Fibroblast of skin of scalp (primary cell): ENCODE results near the gene OR3A2. TPM values are rescaled to one million over a fixed set of nuclear protein-coding genes. Genes with fewer than 3 reads are reported as not detected.
"Not testable (repeated sequence)": the region's sequence is repeated elsewhere in the genome, so short reads cannot be mapped to it uniquely, and the experiment has no call there.

Experiments
- DNase-seq: peaks from one replicate; pipeline ENCODE4 v3.0.0-alpha.2; 2013
- polyA plus RNA-seq, 2 experiments: library from polyadenylated mRNA; unstranded; fragments of 120-200 nt; gene quantifications; one replicate each; pipeline ENCODE4 v1.2.1, GENCODE V29; 2013; ENCODE audit not compliant: insufficient read length in 2 of 2

The OR3A2 gene
- polyA plus RNA-seq (2013, experiment 1 of 2; ENCODE audit: insufficient read length): 0.77 TPM
- polyA plus RNA-seq (2013, experiment 2 of 2; ENCODE audit: insufficient read length): 1.2 TPM

DNA sequence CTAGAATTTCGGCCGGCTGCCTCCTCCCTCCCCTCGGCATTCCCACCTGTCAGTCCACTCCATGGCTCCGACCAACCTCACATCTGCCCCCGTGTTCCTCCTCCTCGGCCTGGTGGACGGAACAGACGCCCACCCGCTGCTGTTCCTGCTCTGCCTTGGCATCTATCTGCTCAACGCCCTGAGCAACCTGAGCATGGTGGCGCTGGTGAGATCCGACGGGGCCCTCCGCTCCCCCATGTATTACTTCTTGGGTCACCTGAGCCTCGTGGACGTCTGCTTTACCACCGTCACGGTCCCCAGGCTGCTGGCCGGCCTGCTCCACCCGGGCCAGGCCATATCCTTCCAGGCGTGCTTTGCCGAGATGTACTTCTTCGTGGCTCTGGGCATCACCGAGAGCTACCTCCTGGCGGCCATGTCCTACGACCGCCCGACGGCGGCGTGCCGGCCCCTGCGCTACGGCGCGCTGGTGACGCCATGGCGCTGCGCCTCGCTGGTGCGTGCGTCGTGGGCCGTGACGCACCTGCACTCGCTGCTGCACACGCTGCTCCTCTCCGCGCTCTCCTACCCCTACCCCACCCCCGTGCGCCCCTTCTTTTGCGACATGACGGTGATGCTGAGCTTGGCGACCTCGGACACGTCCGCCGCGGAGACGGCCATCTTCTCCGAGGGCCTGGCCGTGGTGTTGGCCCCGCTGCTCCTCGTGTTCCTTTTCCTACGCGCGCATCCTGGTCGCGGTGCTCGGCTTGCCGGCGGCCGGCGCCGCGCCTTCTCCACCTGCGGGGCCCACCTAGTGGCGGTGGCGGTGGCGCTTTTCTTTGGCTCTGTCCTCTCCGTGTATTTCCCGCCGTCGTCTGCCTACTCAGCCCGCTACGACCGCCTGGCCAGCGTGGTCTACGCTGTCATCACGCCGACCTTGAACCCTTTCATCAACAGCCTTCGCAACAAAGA lies at the start of gene OR3A2:
TSS of gene OR3A2 (minus strand) at position 440 of the 948 bp plus-strand sequence.
- DNase-seq: peak; percentile 35

DNA sequence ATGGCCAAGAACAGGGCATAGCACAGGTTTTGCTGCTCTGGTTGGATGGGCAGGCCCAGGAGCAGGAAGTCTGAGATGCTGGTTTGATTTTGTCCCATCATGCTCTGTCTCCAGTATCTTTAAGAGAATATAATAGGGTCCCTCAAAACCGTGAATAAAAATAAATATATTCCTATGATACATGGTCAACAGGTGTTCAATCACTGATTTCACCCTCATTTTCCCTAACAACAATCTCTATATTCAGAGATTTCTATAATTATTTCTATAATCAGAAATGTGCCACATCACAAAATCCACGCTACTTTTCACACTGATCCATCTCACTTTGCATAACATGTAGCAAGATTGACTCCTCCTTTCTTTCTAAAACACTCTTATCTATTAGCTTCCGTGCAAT lies 47.6 kb upstream of the OR3A2 start, which contains the start of gene OR1E2:
TSS of gene OR1E2 (minus strand) at position 101 of the 400 bp plus-strand sequence. CDS start at position 101, 0 bp downstream.
- DNase-seq: no peak

DNA sequence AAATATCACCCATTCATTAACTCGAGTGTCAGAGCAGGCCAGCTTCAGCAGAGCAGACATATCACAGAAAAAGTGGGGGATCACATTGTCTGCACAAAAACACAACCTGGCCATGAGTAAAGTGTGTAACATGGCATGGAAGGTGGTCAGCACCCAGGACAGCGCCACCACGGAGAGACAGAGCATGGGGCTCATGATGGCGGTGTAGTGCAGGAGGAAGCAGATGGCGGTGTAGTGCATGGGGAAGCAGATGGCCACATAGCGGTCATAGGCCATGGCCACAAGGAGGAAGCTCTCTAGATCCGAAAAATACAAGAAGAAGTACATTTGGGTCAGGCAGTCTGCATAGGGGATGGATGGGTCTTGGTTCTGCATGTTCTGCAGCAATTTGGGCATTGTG lies 47.1 kb upstream of the OR3A2 start:
- DNase-seq: not testable (repeated sequence)

DNA sequence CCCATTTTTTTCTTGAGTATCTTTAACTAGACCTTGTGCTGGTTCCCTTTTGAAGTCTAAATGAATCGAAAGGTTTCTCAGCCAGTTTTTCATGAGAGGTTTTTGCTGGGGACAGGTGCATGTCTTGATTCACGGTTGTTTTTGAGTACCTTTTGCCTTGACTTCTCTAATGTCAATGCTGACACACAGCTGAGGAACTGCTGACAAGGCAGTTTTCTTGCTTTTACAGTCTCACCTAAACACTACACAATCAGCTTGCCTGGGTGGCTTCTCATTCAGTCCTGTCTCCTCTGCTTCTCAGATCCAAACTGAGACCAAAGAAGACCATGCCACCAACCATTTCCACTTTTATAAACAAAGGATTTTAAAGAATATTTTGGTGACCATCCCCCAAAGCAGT lies 32.1 kb upstream of the OR3A2 start:
- no peak for DNase-seq

DNA sequence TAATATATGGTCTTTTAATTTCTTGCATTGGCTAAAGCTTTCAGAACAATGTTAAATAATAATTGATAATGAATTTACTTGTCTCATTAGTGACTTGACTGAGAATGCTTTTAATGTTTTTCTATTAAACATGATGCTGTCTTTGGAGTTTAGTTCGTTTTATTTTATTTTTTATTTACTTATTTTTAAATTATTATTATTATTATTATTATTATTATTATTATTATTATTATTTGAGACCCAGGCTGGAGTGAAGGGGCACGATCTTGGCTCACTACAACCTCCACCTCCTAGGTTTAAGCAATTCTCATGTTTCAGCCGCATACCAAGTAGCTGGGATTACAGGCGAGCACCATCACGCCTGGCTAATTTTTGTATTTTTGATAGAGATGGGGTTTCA lies 29.5 kb upstream of the OR3A2 start:
- no peak for DNase-seq

DNA sequence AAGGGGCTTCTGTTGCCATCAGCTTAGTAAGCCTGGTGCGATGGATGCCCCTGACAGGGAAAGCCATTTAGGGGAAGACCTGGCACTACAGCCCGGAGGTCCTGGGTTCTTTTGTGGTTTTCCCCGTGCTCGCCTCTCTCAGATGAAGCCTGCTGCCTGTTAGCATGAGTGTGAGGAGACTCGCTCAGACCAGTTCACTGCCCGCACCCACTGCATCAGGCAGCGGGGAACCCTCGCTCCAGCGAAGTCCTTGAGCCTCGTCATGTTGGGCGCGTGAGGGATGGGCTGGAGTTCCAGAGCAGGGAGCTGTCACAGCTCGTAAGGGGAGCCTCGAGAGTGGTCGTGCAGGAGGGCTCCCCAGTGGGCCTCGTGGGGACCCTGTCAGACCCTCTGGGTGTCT lies 26.1 kb upstream of the OR3A2 start:
- not testable (repeated sequence) for DNase-seq

DNA sequence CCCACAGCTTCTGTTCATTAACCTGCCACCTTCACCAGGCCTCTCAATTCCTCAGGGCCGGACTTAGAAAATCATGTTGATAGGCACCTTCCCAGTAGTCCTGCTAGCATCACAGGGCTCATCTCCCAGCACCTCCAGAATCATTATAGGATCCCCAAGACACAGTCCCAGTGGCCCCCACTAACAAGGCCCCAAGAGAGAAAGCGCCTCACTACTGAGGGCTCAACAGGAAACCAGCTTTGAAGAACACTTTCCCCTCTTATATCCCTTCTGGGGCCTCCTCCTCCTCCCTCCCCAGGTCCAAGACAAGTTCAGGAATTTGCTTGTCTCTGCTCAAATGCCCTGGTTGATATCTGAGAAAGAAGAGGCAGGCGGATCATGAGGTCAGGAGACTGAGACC lies 25.0 kb upstream of the OR3A2 start, which contains the start of gene OR3A3:
TSS of gene OR3A3 (plus strand) at position 301 of the 400 bp plus-strand sequence.
- DNase-seq: no peak

DNA sequence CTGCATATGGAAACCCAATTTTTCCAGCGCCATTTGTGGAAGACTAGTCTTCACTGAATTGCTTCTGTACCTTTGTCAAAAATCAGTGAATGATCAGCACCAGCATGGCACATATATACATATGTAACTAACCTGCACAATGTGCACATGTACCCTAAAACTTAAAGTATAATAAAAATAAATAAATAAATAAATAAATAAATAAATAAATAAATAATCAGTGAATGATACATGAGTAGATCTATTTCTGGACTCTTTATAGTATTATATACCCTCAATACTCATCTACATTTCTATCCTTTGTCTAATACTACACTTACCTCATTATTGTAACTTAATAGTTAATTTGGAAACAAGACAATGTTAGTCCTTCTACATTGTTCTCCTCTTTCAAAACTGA lies 17.7 kb upstream of the OR3A2 start:
- not testable (repeated sequence) for DNase-seq

DNA sequence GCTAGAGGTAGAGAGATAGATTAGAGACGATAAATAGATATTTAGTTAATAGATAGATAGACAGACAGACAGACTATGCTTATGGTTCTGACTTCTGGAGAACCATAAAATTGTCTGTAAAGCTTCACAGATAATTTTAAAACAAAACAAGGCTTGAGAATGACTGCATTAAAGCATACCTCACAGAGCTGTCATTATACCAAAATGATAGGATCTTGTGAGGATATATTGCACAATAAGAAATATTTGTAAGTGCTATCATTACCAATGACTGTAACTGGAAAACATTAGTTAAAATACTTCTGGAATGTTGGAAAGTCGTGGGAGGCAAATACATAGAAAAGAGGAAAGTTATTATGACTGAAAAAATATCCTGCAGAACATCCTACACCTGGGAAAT lies 15.7 kb upstream of the OR3A2 start:
- no peak for DNase-seq

DNA sequence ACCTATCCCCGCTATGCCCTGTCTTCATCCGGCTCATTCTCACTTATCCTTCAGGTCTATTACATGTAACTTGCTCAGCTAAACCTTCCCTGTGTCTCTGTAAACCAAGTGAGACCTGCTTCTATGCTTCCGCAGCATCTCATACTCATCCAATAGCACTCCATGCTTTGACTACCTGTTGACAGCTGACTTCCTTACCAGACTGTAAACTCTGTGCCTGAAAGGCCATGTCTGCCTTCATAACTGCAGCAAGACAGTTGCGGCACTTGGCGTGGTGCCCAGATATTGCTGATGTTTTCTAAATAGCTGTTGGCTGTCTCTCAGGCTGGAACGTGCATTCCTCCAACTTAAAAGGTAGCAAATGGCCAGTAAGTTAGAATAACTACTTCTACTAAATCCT lies 13.9 kb upstream of the OR3A2 start:
- DNase-seq: no peak

DNA sequence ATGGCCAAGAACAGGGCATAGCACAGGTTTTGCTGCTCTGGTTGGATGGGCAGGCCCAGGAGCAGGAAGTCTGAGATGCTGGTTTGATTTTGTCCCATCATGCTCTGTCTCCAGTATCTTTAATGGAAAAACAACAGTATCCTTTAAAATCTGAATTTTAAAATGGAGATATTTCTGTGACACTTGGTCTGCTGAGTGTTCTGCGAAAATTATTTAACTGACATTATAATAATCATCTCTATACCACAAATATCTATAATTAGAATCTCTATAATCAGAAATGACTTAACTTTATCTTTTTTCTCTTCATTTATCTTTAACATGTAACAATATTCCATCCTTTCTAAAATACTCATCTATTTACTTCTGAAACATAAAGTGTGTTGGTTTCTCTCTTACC lies 12.2 kb upstream of the OR3A2 start, which contains the start of gene OR1E1:
TSS of gene OR1E1 (minus strand) at position 101 of the 400 bp plus-strand sequence. CDS start at position 101, 0 bp downstream.
- DNase-seq: no peak

DNA sequence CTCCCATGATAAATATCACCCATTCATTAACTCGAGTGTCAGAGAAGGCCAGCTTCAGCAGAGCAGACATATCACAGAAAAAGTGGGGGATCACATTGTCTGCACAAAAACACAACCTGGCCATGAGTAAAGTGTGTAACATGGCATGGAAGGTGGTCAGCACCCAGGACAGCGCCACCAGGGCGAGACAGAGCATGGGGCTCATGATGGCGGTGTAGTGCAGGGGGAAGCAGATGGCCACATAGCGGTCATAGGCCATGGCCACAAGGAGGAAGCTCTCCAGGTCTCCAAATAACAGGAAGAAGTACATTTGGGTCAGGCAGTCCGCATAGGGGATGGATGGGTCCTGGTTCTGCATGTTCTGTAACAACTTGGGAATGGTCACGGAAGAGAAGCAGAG lies 11.7 kb upstream of the OR3A2 start:
- not testable (repeated sequence) for DNase-seq

DNA sequence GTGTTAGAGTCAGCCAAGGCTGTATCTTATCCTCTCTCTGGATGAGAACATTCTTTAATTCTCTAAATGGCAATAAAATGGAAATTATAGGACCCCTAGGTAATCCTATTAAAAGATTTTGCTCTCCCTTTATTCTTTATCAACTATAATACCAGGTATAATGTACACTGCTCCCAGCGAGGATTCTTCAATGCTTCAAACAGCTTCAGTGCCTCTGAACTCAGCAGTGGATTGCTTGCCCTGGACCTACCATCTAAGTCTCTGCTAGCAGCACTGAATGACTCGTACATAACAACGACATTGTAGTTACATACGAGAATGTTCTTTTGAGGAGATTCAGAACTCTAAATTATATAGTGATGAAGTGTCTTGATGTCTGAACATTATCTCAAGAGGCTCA lies 3.7 kb upstream of the OR3A2 start:
- DNase-seq: no peak

DNA sequence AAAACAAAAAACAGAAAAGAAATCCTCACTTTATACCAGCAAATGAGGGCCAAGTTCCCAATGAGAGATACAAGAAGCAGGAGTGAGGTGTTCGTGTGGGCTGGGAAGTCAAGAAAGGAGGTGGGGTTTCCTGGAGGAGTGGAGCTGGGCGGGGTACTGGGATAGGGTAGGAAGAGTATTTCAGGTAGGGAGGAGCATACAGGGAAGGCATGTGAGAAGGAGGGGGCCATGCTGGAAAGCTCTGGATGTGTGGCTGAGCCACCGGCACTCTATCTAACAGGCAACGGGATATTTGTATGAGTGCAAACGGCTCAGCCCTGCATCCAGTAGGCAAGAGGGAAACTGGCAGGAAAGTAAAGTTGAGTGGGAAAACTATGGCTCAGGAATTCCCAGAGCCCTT lies 4.2 kb downstream of the OR3A2 start:
- no peak for DNase-seq

DNA sequence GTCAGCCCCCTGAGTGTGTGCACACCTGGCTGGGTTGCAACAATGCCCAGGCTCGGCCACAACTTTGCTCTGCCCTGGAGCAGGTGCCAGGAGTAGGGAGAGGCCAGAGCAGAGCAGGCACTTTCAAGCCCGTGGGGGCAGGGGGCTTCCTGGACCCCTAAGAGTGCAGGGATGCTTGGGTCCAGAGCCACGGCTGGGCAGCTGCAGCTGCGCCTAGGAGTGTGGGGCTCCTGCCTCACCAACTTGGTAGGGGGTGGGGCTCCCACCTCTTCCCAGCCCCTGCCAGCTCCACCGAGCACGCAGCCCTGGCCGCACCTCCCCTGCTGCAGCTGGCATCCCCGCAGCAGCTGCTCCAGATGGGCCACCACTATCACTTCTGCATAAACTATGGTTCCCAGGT lies 7.8 kb downstream of the OR3A2 start:
- no peak for DNase-seq

DNA sequence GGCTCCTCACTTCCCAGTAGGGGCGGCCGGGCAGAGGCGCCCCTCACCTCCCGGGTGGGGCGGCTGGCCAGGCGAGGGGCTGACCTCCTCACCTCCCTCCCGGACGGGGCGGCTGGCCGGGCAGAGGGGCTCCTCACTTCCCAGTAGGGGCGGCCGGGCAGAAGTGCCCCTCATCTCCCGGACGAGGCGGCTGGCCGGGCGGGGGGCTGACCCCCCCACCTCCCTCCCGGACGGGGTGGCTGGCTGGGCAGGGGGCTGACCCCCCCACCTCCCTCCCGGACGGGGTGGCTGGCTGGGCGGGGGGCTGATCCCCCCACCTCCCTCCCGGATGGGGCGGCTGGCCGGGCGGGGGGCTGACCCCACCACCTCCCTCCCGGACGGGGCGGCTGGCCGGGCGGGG lies 14.9 kb downstream of the OR3A2 start:
- not testable (repeated sequence) for DNase-seq

DNA sequence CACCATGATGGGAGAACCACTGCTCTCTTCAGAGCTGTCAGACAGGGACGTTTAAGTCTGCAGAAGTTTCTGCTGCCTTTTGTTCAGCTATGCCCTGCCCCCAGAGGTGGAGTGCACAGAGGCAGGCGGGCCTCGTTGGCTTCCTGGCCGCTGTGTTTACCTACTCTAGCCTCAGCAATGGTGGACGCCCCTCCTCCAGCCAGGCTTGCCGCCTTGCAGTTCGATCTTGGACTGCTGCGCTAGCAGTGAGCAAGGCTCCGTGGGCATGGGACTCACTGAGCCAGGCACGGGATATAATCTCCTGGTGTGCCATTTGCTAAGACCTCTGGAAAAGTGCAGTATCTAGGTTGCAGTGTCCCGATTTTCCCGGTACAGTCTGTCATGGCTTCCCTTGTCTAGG lies 43.3 kb downstream of the OR3A2 start:
- DNase-seq: not testable (repeated sequence)

DNA sequence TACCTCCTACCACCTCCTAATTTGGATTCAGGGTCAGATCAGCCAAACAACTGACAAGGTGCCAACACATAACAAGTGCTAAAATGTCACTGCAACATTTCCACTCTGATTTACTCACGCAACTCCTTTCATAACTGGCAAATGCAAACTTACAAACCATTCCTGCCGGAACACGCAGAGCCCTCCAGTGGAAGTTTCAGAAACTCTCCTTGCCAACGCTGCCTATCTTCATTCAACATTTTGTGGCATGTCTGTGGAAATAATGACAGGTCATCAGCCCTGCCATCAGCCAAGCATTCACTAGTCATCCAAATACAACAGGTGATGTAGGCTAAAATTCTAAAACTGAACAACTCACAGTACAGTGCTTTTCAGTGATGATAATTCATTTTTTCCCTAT lies 50.2 kb downstream of the OR3A2 start:
- DNase-seq: no peak

DNA sequence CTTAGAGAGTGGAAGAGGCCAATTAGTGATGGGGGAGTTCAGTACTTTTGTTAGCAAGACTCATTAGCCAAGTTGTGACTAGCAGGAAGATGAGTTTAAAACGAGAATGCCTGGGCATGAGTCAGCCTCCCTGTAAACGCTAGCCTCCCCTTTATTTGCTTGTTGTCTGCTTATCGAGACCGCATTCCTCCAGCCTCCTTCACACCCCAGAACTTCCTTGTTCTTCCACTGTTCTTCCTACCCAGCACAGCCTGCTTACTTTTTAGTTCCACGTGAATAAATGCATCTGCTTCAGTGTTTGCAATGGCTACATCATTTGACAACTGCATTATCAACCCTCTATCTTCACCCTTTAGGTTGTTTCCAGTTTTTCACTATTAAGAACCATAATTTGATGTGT lies 67.8 kb downstream of the OR3A2 start:
- no peak for DNase-seq

DNA sequence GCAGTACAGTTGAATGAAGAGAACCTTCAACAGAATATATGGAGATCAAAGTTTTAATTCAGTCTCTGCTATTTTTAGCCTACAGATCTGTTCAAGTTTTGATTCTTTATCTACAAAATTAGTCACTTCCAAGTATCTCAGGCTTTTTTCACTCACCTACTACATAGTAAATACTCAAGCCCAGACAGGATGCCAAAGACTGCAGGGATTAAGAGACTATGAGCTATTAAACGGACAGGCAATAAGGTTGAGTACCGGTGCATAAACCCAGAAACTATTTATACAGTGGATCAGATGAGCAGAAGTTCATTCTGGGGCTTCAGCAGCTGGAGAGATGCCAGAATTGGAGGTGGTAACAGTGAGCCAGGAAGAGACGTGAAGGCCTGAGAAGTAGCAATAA lies 69.3 kb downstream of the OR3A2 start:
- DNase-seq: no peak

DNA sequence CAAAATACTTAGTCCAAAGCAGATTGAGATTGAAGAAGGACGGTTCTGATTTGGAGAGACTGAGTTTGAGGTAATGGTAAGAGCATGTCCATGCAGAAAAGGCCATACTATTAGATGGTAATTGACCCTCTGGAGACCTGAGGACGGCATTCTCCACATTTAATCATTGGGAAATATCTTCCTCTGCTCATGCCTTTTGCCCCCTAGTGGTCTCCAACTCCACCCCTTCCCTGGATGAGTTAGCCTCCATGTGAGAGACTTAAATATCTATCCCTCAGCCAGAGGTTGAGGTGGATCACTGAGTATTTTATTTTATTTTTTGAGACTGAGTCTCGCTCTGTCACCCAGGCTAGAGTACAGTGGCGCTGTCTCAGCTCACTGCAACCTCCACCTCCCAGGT lies 77.5 kb downstream of the OR3A2 start:
- DNase-seq: no peak

DNA sequence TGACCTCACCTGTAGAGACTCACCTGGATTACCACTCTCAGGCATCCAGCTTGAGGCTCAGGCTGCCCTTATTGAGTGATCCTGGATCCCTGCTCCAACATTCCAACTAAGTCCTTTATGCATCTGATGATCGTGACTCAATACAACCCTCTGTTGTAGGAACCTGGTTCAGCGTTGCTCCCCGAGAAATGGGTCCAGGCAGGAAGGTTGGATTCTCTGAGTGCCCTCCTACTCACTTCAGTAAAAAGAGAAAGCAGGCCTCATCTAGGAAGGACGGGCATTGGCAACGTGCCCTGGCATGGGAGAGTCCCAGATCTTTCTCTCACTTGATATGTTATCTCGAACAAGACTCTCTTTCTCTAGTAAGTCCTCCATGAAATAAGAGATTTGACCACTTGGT lies 87.8 kb downstream of the OR3A2 start, which contains the start of gene OR3A1:
TSS of gene OR3A1 (minus strand) at position 101 of the 400 bp plus-strand sequence. CDS start 5,778 bp downstream, outside the sequence.
- DNase-seq: no peak

DNA sequence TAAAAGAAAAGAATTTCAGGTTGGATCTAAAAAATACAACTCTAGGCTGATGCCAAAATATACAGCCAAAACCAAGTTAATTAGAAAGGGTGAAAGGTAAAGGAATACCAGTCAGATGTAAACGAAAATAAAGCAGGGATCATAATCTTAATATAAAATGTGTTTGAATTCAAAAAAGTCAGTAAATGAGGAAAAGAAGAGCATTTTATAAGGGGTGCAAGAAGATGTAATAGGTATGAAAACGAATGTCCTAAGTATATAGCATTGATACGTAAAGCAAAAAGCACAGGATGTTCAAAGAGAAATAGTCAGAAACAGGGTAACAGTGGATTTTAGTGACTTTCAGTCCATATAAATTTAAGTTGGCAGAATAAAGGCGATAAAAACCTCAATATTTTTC lies 90.5 kb downstream of the OR3A2 start:
- no peak for DNase-seq

DNA sequence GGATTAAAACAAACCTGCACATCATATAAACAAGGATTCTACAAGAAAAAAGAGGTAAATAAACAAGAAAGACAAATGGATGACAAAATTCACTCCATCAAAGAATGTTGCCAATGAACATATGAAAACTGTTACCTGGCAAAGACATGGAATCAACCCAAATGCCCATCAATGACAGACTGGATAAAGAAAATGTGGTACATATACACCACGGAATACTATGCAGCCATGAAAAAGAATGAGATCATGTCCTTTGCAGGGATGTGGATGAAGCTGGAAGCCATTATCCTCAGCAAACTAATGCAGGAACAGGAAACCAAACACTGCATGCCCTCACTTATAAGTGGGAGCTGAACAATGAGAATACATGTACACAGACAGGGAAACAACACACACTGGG lies 92.6 kb downstream of the OR3A2 start:
- not testable (repeated sequence) for DNase-seq
